Cardiac muscle cell (in vitro differentiated cells and primary cell): Measurements from ENCODE around the gene WFDC2. TPM values are rescaled to one million over a fixed set of nuclear protein-coding genes. Genes with fewer than 3 reads are reported as not detected.

Source experiments
- DNase-seq, 2 donors: peaks; one replicate each; pipeline versions ENCODE4 v3.0.0 to v3.0.0-alpha.2; 2010 to 2017; ENCODE audit warnings: low read depth in 1 of 2, low spot score in 1 of 2
- H3K27ac ChIP-seq: fragments of 200-600 bp; sonication (generic); 2 replicates; pipeline ENCODE4 v1.5.1; 2016
- H3K27me3 ChIP-seq: fragments of 200-600 bp; sonication (generic); 2 replicates; pipeline ENCODE4 v1.6.0; 2016; ENCODE audit warnings: control low read depth
- H3K36me3 ChIP-seq: fragments of 200-600 bp; sonication (generic); 2 replicates; pipeline ENCODE4 v1.5.1; 2016; ENCODE audit warnings: control low read depth
- H3K4me1 ChIP-seq: fragments of 200-600 bp; sonication (generic); 2 replicates; pipeline ENCODE4 v1.8.1; 2017; ENCODE audit warnings: low read depth, mild to moderate bottlenecking, mixed run types
- H3K4me3 ChIP-seq: fragments of 200-600 bp; sonication (generic); 2 replicates; pipeline ENCODE4 v1.5.1; 2016; ENCODE audit warnings: mild to moderate bottlenecking
- H3K9me3 ChIP-seq: fragments of 200-600 bp; sonication (generic); 2 replicates; pipeline ENCODE4 v1.5.1; 2017; ENCODE audit warnings: low read depth, mild to moderate bottlenecking, control low read depth
- CTCF ChIP-seq: IDR thresholded peaks from 2 replicates; pipeline ENCODE4 v1.5.1; 2012; ENCODE audit warnings: low read depth, mild to moderate bottlenecking, low read length
- polyA plus RNA-seq: library from polyadenylated mRNA; unstranded; fragments of >200 nt; fragmentation: Nextera tagmentation; extraction: Ambion mirVana; gene quantifications from 2 replicates; pipeline ENCODE4 v1.2.1, GENCODE V29; 2016
- total RNA-seq: library from RNA; depleted of rRNA; stranded (reverse); fragments of >200 nt; gene quantifications from 2 replicates; pipeline ENCODE4 v1.2.3, GENCODE V29; 2016

The WFDC2 gene
- total and polyA plus RNA-seq, 2 experiments from 2014 or later = 0.95 to 7.5 TPM

- Histone ChIP-seq H3K4me3 (no peak overlapping the region), H3K4me1 (no peaks in the 10 kb centered on the region), H3K36me3 (peaks cover 16% of the 10 kb centered on the region), H3K27me3 (no peaks in the 10 kb centered on the region), H3K27ac (no peak overlapping the region), H3K9me3 (no peaks in the 10 kb centered on the region)
- DNase-seq = peak in 1 of 2 donors; percentile 62
- TF ChIP-seq CTCF = no peak
These were observed 42.1 kb upstream of the WFDC2 start for GRCh38 chr20:45427236-45428149.

- no peak for DNase-seq
- Histone ChIP-seq H3K36me3 (peaks cover 6% of the 10 kb centered on the region), H3K4me1 (no peaks in the 10 kb centered on the region), H3K27me3 (no peaks in the 10 kb centered on the region), H3K27ac (no peak overlapping the region), H3K9me3 (no peaks in the 10 kb centered on the region), H3K4me3 (no peak overlapping the region)
- no peak for TF ChIP-seq CTCF
These were observed 39.9 kb upstream of the WFDC2 start for GRCh38 chr20:45429618-45430017.

- no peak for DNase-seq
- no peak for TF ChIP-seq CTCF
- Histone ChIP-seq H3K4me1 (no peaks in the 10 kb centered on the region), H3K36me3 (no peaks in the 10 kb centered on the region), H3K27me3 (no peaks in the 10 kb centered on the region), H3K27ac (no peak overlapping the region), H3K4me3 (no peak overlapping the region), H3K9me3 (no peaks in the 10 kb centered on the region)
These were observed 37.3 kb upstream of the WFDC2 start for GRCh38 chr20:45432294-45432693.

- DNase-seq = peak in 1 of 2 donors; percentile 63
- no peak overlapping the region for H3K27ac ChIP-seq
- TF ChIP-seq CTCF = no peak
These were observed 36.2 kb upstream of the WFDC2 start for GRCh38 chr20:45433316-45433715.

GRCh38 chr20:45433976-45434375 is 35.6 kb upstream of the WFDC2 start:
- Histone ChIP-seq H3K27ac (no peak overlapping the region), H3K9me3 (no peaks in the 10 kb centered on the region), H3K36me3 (no peaks in the 10 kb centered on the region), H3K4me1 (no peaks in the 10 kb centered on the region), H3K4me3 (no peak overlapping the region), H3K27me3 (no peaks in the 10 kb centered on the region)
- DNase-seq = no peak
- TF ChIP-seq CTCF = no peak

More at GRCh38 chr20:45433316-45433715, 36.2 kb upstream of the WFDC2 start:
- Histone ChIP-seq H3K4me1 (no peaks in the 10 kb centered on the region), H3K36me3 (no peaks in the 10 kb centered on the region), H3K9me3 (no peaks in the 10 kb centered on the region), H3K4me3 (no peak overlapping the region), H3K27me3 (no peaks in the 10 kb centered on the region)
